T-helper 1 cell treated with Interleukin-12 subunit alpha and Interleukin-12 subunit beta and Interleukin-4 antibody, amounts not matched to agents 30 ng/mL and 1 ng/mL, for 36 hours (primary cell): Measurements from ENCODE around the gene ETFA. TPM values are rescaled to one million over a fixed set of nuclear protein-coding genes. Genes with fewer than 3 reads are reported as not detected.

ENCODE experiments used
- intact Hi-C: fragments of 100-400 bp; cut with micrococcal nuclease; formaldehyde crosslinking; loops from one replicate; pipeline ENCODE4 v1.15.1; 2024
- total RNA-seq: library from RNA; stranded (reverse); gene quantifications from 2 replicates; pipeline ENCODE4 v1.2.3, GENCODE V29; 2022

ETFA gene
- total RNA-seq, 1 donor from 2014 or later: 97.8 TPM

DNA sequence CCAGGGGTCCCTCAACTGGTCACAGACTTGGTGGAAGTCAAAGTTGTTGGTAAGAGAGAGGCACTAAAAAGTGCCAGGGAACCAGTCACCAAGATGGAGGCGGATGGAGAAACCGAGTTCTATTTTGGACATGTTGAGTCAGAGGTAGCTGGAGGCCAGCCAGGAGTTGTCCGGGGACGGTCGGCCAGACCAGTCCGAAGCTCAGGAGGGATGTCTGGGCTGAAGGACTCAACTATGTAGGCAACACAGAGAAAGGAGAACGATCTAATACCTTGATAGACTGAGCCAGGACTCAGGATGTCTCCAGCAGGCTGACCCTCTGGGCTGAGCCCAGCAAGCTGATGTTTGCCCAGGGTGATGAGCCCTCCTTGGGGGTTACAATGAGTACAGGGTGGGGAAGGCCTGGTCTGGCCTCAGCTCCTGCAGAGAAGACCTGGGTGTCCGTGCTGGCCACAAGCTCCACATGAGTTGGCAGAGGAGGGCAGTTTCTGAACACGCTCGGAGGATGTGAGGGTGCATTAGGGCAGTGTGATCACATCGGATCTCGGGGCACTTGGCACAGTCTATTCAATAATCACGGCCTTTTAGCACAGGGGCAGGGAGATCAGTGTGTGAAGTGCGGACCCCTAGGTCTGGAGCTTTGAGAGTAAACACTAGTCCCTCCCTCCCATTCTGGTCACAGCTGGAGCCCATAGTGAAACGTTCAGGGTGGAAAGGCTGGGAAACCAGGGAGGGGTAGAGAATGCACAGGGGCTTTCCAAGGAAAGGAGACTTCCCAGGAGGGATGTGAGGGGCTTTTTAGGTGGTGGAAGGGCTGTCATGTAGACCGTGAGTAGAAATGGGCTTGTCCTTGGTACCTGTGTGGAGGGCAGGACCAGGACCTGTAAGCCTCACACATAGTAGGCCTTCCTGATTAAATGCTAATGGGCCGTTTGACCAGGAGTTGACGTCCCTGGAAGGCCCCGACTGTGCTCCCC lies 111.9 kb downstream of the ETFA start:
- intact Hi-C loops: no loop called here

DNA sequence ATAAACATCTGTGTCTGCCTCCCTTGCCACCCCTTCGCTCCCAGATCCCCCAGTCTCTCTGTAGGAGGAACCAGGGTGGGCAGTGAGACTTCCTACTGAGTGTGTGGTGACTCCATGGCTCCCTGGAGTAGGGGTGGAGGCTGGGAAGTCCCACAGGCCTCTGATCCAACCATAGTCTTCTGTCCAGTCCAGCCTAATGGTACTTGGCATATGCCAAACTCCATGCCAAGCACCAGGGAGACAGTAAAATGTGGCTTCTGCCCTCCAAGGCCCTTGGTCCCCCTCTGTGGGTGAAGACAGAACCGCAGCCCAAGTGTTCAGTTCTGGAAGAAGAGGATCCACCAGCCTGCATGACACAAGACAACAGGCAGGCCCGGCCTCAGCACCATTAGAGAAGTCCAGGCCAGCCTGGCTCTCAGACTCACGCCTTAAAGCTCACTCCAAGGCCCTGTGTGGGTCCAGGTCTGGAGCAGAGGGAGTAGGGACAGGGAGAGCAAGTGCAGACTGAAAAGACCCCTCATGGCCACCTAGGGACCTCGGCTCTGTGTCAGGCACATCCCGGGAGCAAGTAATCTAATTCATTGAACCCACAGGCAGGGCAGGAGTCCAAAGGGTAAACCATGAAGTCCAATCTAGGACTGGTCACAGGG lies 112.7 kb downstream of the ETFA start:
- intact Hi-C loops: no loop called here

DNA sequence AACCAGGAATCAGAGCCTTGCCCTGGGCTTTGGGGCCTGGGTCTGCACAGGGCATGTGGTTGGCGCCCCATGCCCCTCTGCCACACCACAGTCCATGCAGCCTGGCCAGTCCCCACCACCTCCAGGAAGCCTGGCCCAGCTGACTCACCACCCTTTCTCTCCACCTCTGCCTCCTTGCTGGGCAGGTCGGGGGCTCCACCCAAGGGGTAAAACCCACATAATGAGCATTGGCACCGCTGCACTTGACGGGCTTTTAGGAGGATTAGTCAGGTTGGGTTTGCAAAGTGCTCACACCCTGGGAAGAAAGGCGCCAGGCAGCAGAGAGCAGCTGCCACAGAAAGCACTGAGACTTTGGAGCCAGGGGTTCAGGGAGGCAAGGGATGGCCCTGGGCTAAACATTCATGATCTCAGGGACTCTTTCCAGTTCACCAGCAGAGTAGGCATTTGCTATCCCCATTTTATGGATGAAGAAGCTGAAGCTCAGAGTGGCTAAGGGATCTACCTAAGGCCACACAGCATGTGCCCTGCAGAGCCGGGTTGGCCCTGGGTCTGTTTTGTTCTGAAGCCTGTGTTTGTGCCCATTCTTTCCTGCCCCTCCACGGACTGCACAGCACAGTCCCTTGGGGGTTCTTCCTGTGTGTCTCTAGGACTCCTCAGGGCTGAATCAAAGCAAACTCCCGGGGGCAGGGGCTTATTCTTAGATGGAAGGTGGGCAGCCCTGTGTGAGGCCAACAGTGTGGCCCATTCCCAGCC lies 113.4 kb downstream of the ETFA start:
- intact Hi-C loops: no loop called here

DNA sequence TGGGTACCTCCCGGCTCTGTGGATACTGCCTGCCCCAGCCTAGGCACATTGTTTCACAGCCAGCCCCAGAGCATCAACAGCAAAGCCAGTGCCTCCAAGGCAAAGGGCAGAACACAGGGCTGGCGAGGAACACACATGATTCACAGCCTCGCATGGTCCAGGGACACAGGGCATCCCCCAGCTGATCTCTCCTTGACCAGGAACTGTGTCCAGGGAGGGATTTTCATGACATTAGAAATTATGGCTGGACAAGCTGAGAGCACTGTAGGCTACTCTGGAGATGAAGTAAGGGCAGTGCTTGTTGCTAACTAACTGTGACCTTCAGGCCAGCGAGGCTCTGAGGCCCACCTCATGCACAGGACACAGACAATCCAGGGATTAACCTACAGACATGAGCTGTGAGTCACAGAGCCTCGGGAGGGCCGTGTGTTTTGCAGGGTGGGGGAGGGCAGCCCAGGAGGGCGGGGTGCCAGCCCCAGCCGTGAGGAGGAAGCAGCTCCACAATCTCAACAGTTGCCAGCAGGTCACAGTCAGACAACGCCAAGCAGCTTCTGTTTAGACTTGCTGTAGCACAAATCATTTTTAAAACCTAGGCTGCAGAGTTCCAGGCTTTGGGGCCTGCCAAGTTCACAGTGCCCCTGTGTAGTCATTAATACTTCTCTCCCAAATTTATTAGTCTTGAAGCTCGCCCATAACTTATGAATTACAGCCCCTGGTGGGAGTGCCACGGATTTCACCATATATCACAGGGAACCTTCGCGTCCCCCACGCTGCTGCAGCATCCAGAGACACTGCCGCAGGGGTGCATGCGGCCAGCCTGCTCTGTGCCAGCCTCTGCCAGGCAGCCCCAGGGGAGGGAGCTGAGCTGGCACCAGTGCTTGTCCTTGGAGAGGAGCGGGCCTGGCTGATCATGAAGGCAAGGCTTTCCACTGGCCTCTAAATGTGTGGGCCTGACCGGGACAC lies 114.7 kb downstream of the ETFA start:
- intact Hi-C loops: no loop called here

DNA sequence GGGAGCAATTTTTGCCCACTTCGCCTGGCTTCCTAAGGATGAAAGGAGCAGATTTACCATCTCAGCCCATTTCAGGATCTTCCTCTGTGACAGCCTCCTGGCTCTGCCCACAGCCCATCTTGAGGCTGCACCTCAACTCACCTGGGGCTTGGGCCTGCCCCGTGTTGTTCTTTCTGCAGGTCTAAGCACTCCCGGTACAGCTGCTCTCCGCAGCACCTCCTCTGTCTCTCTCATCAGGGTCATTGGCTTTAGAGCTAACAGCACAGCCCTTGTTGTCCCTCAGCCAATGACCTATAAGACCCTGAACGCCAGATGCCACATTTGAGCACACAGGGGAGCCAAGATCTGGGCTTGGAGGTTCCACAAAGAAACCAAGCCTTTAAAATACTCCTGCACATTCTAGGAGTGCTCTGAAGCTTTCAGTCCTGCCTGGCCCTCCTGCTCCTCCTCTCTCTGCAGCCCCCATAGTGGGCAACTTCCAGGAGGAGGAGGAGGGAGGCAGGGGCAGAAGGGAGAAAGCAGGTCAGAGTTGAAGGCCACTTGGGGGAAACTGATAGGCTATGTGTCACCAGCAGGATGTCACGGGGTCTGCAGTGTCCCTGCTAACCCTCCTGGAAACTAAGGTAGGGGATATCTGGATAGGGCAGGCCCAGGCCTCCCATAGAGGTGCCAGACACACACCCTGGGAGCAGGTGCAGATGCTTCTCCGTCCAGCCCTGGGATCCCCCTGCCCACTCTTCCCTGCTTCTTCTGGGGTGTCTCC lies 115.6 kb downstream of the ETFA start:
- intact Hi-C loops: no loop called here

DNA sequence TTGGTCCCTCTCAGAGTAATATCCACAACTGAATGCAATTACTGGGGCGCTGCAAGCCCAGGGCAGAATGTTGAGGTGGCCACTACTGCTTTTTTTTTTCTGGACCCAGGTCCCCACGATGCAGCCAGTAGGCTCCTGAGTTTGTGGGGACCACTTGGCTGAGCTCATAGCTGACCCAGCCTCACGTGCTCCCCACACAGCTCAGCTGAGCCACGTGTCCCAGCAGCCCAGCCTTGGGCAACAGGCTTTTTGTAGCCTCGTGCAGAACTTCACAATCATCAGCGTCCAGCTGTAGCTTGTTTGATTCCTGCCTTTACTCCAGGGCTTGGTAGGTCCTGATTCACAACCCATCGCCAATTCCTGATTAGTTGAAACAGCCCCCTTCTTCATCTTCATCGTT lies 117.3 kb downstream of the ETFA start:
- intact Hi-C loops: loop anchor here (5.0 kb wide), 1 partner anchor 738 kb away; the partner anchor contains the start of gene RCN2

DNA sequence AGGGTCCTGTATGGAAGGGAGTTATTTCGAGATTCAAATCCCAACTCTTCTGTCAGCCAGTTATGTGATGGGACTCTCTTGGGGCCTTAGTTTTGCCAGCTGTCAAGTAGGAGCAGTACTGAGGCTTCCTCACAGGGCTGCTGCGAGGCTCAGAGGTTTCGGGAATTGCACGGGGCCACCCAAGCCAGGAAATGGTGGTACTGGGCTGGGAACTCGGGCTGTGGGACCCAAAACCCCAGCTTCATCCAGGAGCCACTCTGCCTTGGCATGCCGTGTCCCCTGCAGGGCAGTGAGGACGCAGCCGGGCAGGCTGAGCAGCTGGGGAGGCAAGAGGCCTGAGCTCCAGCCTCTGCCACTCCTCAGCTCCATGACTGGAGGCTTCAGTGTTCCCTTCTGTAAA lies 118.6 kb downstream of the ETFA start:
- intact Hi-C loops: loop anchor here (5.0 kb wide), 1 partner anchor 740 kb away; the partner anchor contains the start of gene RCN2

DNA sequence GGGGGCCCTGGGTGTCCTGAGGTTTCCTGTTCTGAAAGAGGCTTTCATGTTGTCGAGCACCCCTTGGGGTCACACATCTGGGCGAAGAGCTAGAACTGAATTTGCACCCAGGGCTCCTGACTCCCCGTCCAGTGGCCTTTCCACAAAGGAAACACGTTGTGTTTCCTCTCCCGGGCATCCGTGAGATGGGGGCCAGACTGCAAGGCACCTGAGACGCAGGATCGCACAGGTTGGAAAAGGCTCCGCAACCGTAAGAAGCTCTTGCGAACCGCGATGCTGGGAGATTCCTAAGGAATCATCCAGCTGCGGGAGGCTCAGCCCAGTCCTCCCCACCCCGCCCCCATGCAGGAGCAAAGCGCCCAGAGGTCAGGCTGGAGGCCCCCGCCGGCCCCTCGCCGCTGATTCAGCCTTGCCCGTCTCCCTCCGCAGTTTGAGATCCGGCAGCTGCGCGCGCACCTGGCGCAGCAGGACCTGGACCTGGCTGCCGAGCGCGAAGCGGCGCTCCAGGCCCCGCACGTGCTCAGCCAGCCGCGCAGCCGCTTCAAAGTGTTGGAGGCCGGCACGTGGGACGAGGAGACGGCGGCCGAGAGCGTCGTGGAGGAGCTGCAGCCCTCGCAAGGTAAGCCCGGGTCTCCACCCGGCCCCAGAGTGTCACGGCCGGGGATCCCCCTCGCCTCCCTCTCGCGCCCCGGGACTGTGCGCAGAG lies 119.6 kb downstream of the ETFA start:
- intact Hi-C loops: loop anchor here (2.0 to 5.0 kb wide), 2 partner anchors 145 to 741 kb away; partner anchors contain the start of genes ISL2 and RCN2

DNA sequence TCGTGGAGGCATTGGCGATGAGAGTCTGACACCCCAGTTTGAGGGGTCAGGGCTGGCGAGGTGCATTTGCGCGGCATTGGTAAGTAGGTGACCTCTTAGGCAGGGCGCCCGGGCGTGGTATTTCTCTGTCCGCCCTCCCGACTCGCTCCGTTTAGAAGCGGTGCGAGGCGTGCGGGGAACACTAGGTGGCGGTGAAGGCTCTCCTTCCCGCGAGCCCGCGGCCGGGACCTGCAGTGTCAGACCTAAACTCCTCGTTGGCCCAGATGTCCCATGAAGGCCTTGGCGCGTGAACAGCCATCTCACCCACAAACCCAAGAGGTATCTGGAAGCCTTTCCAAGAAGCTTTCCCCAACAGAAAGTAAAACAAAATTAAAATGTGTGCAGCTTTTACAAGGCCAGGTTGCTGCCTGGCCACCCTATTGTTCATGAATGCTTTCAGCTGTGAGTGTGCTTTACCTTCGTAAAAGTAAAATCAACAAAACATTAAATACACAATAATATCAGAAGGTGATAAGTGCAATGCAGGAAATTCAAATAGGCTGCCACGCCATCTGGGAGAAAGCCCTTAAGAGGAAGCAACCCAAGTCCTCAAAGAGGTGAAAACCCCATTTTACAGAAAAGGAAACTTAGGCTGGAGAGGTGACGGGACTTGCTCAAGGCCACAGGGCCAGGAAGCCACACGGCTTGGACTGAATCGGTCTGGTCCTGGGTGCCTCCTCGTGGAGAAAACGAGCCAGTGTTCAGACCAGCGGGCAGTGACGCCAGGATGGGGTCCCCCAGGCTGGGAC lies 120.3 kb downstream of the ETFA start:
- intact Hi-C loops: loop anchor here (1.0 to 5.0 kb wide), 4 partner anchors 146 to 741 kb away; partner anchors contain the start of genes ISL2 and RCN2

DNA sequence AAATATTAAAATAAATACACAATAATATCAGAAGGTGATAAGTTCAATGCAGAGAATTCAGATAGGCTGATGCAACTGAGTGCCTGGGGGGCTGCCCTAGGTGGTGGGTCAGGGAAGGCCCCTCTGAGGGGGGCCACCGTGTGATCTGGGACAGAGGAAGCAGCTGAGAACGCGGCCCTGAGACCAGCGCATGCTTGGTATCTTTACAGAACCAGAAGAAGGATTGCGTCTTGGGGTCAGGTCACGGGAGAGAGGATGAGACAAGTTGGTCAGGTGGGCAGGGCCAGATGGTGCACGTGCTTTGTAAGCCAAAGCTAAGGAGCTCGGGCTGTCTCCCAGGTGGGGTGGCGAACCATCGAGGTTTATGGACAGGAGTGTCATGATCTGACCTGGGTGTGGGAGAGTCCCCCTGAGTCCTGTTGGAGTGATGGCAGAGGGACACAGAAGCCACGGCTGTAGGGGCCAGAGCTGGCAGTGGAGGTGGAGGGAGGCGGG lies 121.2 kb downstream of the ETFA start:
- intact Hi-C loops: loop anchor here (1.0 to 5.0 kb wide), 4 partner anchors 147 to 742 kb away; partner anchors contain the start of genes ISL2 and RCN2

DNA sequence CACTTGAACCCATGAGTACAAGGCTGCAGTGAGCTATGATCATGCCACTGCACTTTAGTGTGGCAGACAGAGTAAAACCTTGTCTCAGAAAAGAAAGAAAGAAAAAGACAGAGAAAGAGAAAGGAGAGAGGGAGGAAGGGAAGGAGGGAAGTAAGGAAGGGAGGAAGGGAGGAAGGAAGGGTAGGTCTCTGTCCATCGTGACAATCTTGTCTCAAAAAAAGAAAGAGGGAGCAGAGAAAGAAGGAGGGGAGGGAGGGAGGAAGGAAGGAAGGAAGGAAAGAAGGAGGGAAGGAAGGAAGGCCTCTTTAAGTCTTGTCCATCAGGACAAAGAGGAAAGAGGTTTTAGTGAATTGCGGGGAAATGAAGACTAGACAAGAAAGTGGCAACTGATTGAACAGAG lies 122.2 kb downstream of the ETFA start:
- intact Hi-C loops: loop anchor here (5.0 kb wide), 1 partner anchor 1358 kb away; no protein-coding TSS in a partner anchor

DNA sequence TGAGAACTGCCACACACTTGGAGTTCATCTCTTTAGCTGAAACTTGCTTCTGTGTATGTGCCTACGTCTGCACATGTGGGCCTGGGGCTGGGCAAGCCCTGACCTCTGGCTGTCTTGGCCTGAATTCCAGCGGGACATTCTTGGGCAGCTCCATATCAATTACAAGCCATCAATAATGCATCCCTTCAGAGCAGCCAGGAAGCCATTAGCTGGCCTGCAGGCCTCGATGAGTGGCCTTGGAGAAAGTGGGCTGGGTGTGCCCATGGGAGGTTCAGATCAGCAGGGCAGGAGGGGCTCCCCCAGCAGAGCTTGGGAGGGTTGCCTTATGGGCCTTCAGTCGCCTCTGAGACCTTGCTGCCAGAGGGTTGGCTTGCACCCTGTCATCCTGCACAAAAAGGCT lies 124.1 kb downstream of the ETFA start:
- intact Hi-C loops: loop anchor here (5.0 kb wide), 1 partner anchor 1360 kb away; no protein-coding TSS in a partner anchor

DNA sequence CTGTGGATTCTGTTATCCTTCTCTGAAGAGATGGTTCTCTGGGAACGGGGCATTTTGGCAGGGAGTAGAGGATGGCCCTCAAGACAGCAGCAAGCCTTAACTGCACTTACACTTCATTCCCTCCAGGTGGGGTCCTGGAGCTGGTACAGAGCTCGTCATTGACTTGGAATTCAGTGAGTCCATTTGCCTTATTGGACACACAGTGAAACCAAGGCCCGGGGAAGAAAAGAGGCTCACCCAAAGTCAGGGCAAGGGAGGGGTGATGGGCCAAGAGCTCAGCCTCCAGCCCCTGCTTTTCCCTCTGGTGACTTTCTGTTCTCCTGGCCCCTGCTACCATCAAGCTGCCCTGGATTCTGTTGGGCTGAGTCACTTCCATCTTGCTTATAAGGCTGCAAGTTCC lies 125.6 kb downstream of the ETFA start:
- intact Hi-C loops: loop anchor here (5.0 kb wide), 1 partner anchor 1362 kb away; no protein-coding TSS in a partner anchor

DNA sequence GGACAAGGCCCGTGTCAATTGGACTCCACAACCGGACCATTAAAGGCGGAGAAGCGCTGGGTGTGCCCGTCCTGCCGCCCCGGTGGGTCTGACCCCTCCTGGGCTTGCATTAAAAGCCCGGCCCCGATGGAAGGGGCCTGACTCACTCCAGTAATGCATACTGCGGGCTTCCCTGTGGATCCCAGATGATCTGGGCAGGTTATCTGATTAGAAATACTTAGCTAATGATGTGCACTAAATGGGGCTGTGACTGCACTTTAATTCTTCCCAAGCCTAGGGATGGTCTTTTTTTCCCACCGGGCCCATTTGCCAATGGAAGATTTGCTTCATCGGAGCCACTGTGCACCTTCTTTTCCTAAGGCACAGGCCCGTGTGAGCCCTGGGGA lies 126.6 kb downstream of the ETFA start:
- intact Hi-C loops: loop anchor here (5.0 kb wide), 1 partner anchor 1363 kb away; no protein-coding TSS in a partner anchor

DNA sequence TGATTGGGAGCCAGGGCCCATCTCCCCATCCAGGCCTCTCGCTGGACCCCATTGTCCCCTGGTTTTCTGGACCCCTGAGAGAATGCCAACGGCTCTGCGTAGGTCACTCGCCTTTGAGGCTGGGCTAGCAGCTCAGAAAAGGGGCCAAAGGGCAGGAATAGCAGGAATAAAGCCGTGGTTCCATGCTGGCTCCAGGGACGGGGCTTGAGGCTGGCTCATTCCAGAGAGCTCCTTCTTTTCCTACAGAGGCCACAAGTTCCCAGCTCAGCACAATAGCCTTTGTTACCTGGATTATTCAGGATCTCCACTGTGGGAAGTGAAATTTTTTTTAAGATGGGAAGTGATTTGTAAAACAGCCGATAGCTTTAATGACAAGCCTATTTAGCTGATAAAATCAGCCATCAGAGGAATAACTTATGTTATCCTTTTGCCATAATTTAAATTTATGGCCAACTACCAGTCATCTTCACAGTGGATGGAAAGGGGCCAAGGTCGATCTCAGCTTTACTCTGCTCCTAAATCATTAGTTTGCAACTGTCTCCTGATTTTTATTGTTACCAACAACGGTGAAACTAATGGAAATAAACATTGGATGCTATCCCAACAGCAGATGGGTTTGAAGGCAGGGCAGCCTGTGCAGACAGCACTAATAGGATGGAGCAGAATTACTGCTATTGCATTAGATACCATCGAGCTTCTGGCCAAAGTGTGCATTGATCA lies 127.2 kb downstream of the ETFA start:
- intact Hi-C loops: no loop called here

DNA sequence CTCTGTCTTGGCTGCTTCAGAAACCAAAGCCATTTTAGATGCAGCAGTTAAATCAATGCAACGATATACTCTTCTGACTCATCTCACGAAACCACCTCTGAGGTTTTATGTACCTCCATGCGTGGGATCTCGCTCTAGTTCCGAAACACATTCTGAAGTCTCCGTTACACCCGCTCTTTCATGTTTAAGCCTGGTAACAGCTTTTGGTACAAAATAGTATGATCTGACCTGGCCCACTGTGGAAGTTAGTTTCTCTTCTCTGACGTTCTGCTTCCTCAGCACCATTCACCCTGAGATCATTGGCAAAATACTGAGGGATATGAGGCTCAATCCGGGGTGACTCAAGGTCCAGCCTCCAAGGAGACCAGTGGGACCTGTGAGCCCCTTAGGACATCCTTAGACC lies 129.6 kb downstream of the ETFA start:
- intact Hi-C loops: loop anchor here (1.0 kb wide), 1 partner anchor 33 kb away; no protein-coding TSS in a partner anchor

DNA sequence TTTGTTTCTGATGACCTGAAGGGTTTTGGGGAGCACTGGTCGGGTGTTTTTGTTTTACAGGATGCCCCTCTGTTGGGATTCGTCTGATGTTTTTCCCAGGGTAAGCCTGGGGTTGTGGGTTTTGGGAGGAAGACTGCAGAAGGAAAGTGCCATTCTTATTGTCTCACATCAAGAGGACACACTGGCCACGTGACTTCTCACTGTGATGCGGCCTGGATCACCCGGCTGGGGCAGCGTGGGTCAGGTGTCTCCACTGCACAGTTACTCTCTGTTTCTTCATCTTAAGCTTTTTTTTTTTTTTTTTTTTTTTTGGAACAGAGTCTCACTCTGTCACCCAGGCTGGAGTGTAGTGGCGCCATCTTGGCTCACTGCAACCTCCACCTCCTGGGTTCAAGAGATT lies 130.9 kb downstream of the ETFA start:
- intact Hi-C loops: no loop called here
